ENCODE measurements around the gene CCT3. TPM values are rescaled to one million over a fixed set of nuclear protein-coding genes. Genes with fewer than 3 reads are reported as not detected.

CCT3 gene
- total RNA-seq, 1 experiment from 2014 or later: 340 TPM

- TF ChIP-seq CTCF (IDR thresholded peaks at IDR 0.05; ENCODE audit: insufficient read depth in 1 of 2, low read depth in 1 of 2, low read length in 1 of 2, severe bottlenecking in 1 of 2, unreplicated experiment in 1 of 2): no peak
- Mint-ChIP-seq H3K4me1 (ENCODE audit: low read depth, unreplicated experiment) (peaks cover 22% of the 10 kb centered on the region), H3K9me3 (ENCODE audit: unreplicated experiment) (no peaks in the 10 kb centered on the region), H3K27me3 (ENCODE audit: insufficient read depth, unreplicated experiment) (no peaks in the 10 kb centered on the region), H3K27ac (ENCODE audit: unreplicated experiment) (peak overlapping the region; percentile 65), H3K4me3 (ENCODE audit: unreplicated experiment) (peak overlapping the region; percentile 75), H3K36me3 (ENCODE audit: insufficient read depth, unreplicated experiment) (no peaks in the 10 kb centered on the region)
- Histone ChIP-seq H3K4me3 (ENCODE audit: low read depth, low read length) (peak overlapping the region; percentile 16; the same call in 1 of the 2 replicates), H3K27me3 (replicated peaks; ENCODE audit: control insufficient read depth, insufficient read depth, low read length) (no peaks in the 10 kb centered on the region), H3K36me3 (ENCODE audit: control insufficient read depth, insufficient read depth, low read length) (no peaks in the 10 kb centered on the region), H3K4me1 (peaks cover 57% of the 10 kb centered on the region), H3K9me3 (no peaks in the 10 kb centered on the region)
- intact Hi-C loops (cut with micrococcal nuclease; ENCODE audit: unreplicated experiment): no loop called here
- ChIA-PET CTCF (no interaction called here), POLR2A (no interaction called here)
- DNase-seq: peak in 1 of 2 experiments; percentile 48
- no TSS peak for BruUV-seq (replicated peaks)
Measured at GRCh38 chr1:156368157-156368658, 30.1 kb upstream of the CCT3 start.

- no peaks in the 10 kb centered on the region for H3K9me3 ChIP-seq
- Mint-ChIP-seq H3K27ac (ENCODE audit: unreplicated experiment) (peak overlapping the region; percentile 65), H3K4me1 (ENCODE audit: low read depth, unreplicated experiment) (peaks cover 22% of the 10 kb centered on the region), H3K4me3 (ENCODE audit: unreplicated experiment) (peak overlapping the region; percentile 75), H3K9me3 (ENCODE audit: unreplicated experiment) (no peaks in the 10 kb centered on the region), H3K36me3 (ENCODE audit: insufficient read depth, unreplicated experiment) (no peaks in the 10 kb centered on the region), H3K27me3 (ENCODE audit: insufficient read depth, unreplicated experiment) (no peaks in the 10 kb centered on the region)
- H3K4me3 ChIP-seq (ENCODE audit: low read depth, low read length): no peak overlapping the region; the same call in 1 of the 2 replicates
- no peaks in the 10 kb centered on the region for H3K36me3 ChIP-seq (ENCODE audit: control insufficient read depth, insufficient read depth, low read length)
- H3K27me3 ChIP-seq (replicated peaks; ENCODE audit: control insufficient read depth, insufficient read depth, low read length): no peaks in the 10 kb centered on the region
- CTCF ChIA-PET: no interaction called here
- no peak for DNase-seq
- no peak for TF ChIP-seq CTCF (IDR thresholded peaks at IDR 0.05; ENCODE audit: insufficient read depth in 1 of 2, low read depth in 1 of 2, low read length in 1 of 2, severe bottlenecking in 1 of 2, unreplicated experiment in 1 of 2)
- H3K4me1 ChIP-seq: peaks cover 52% of the 10 kb centered on the region
- POLR2A ChIA-PET: no interaction called here
- intact Hi-C loops (cut with micrococcal nuclease; ENCODE audit: unreplicated experiment): no loop called here
- no TSS peak for BruUV-seq (replicated peaks)
Measured at GRCh38 chr1:156367383-156368156, 29.5 kb upstream of the CCT3 start.

- H3K36me3 ChIP-seq (ENCODE audit: control insufficient read depth, insufficient read depth, low read length): no peaks in the 10 kb centered on the region
- no peak for TF ChIP-seq CTCF (IDR thresholded peaks at IDR 0.05; ENCODE audit: insufficient read depth in 1 of 2, low read depth in 1 of 2, low read length in 1 of 2, severe bottlenecking in 1 of 2, unreplicated experiment in 1 of 2)
- Mint-ChIP-seq H3K27me3 (ENCODE audit: insufficient read depth, unreplicated experiment) (no peaks in the 10 kb centered on the region), H3K4me1 (ENCODE audit: low read depth, unreplicated experiment) (peaks cover 22% of the 10 kb centered on the region), H3K27ac (ENCODE audit: unreplicated experiment) (peak overlapping the region; percentile 56), H3K4me3 (ENCODE audit: unreplicated experiment) (no peak overlapping the region), H3K36me3 (ENCODE audit: insufficient read depth, unreplicated experiment) (no peaks in the 10 kb centered on the region), H3K9me3 (ENCODE audit: unreplicated experiment) (no peaks in the 10 kb centered on the region)
- H3K4me3 ChIP-seq (ENCODE audit: low read depth, low read length): no peak overlapping the region
- CTCF ChIA-PET: interaction anchor here (0.8 to 1.3 kb wide), 3 partner anchors 13 to 19 kb away, joined by 3 to 4 read pairs (median 3); no protein-coding TSS in a partner anchor
- intact Hi-C loops (cut with micrococcal nuclease; ENCODE audit: unreplicated experiment): no loop called here
- no peak for DNase-seq
- no peaks in the 10 kb centered on the region for H3K9me3 ChIP-seq
- peaks cover 42% of the 10 kb centered on the region for H3K4me1 ChIP-seq
- POLR2A ChIA-PET: interaction anchor here (0.6 kb wide), 1 partner anchor 9 kb away, joined by 4 read pairs; no protein-coding TSS in a partner anchor
- H3K27me3 ChIP-seq (replicated peaks; ENCODE audit: control insufficient read depth, insufficient read depth, low read length): no peaks in the 10 kb centered on the region
- no TSS peak for BruUV-seq (replicated peaks)
Measured at GRCh38 chr1:156366378-156367166, 28.5 kb upstream of the CCT3 start.

Data from Caco-2 (cell line).